ENCODE data around the gene SETDB1.
"Not testable (repeated sequence)": the region's sequence is repeated elsewhere in the genome, so short reads cannot be mapped to it uniquely, and the experiment has no call there.

SETDB1 gene

DNA sequence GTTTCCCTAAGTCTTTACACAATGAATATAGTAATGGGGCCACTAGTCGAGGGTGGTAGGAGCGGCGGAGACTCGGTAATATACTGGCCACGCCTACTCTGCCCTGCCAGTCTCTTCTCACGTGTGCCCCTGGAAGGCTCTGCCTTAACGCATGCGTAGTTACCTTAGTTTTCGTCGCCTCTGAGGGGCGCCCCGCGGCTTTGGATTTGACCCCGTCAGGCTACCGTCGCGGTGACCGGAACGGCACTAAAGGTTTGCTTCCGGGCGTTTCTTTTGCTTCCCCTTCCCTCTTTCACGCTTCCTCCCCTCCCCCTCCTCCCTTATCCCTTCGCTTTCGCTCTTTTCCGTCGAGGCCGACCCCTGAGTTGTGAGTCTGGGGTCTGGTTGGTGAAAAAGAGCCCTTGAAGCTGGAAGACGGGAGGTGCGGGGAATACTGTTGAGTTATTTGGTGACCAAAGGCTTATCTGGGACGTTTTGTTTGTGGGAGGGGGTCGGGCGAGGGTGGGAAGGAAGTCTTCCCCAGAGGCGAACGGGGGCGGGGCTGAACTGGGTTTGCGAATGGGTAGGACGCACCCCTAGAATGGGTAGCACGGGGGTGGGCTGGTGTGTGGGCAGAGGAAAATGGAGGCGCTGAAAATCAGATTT is at the start of gene SETDB1:
TSS of gene SETDB1 (plus strand) at position 267 of the 645 bp plus-strand sequence. CDS start 1,352 bp downstream, outside the sequence.
- DNase-seq: peak; percentile 96

DNA sequence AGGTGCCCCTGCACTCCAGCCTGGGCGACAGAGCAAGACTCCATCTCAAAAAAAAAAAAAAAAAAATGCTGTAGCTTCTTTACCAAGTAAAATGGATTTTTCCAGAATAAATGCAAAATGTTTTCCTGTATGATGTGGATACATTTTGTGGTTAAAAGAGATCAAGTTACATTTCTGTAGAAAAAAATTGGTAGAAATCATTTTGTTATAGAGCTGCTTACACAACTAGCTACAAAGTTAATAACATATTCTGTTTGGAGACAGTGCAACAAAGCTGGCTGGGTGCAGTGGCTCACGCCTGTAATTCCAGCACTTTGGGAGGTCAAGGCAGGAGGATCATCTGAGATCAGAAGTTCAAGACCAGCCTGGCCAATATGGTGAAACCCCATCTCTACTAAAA is 47.2 kb upstream of the SETDB1 start:
- DNase-seq: not testable (repeated sequence)

DNA sequence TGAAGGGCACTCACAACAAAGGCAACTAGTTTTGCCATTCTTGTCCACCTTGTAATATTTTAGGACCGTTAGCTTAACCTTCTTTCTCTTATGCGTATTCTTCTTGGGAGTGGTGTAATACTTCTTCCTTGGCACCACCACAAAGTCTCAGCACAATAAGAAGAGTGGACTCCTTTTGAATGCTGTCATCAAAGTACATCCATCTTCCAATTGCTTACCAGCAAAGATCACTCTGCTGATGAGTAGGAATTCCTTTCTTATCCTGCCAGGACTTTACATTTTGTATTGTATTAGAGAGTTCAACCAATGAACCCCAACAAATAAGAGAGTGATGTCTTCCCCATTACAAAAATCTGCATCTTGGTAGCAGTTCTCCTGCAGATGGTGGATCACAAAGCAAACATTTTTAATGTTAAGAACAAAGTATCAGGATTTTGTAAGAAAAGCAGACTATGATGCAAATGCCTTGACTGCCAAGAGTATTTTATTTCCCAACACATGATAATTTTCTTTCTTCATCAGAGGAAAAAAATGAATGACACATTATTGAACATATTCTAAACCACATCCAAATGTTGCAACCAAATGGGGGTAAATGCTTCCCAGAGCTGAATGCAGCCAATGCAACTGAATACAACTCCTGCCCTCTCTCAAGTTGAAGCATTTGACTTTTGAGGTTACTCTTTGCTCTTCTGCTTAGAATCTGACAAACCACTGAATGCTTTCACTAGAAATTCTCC is 44.7 kb upstream of the SETDB1 start:
- DNase-seq: no peak

DNA sequence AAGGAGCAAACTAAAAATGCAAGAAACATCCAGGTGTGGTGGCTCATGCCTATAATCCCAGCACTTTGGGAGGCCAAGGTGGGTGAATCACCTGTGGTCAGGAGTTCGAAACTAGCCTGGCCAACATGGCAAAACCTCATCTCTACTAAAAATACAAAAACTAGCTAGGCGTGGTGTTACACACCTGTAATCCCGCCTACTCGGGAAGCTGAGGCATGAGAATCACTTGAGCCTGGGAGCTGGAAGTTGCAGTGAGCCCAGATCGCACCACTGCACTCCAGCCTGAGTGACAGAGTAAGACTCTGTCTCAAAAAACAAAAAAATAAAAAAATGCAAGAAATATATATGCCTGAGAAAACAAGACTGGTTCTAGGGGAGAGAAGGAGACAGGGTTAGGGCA is 43.0 kb upstream of the SETDB1 start:
- DNase-seq: not testable (repeated sequence)

DNA sequence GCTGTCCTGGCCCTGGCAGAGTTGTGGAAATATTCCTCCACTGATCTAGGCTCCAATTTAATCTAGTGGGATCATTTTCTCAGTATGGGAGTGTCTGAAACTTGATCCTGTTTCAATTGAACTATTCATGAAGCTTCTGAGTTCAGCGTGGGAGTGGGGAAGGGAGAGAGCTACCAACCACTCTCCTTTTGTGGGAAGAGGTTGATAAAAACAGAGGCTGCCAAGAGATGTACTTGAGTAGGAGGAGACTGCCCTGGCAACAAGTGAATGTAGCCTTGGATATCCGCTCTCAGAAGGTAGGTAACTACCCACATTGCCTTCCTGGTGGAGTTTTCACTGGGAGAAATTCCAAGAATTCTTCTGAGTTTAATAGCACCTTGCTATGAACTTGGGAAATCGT is 39.1 kb upstream of the SETDB1 start, which contains the start of gene CTXND2:
TSS of gene CTXND2 (plus strand) at position 119 of the 400 bp plus-strand sequence. CDS start 25,179 bp downstream, outside the sequence.
- DNase-seq: no peak

DNA sequence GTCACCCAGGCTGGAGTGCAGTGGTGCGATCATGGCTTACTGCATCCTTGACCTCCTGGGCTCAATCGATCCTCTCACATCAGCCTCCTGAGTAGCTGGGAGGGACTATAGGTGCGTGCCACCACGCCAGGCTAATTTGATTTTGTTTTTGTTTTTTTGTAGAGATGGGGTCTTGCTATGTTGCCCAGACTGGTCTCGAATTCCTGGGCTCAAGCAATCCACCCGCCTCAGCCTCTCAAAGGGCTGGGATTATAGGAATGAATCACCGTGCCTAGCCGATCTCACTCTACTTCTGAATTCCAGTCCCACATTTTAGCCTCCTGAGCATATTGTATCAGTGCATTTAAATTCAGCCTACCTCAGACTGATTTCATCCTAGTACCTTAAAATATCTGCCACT is 37.4 kb upstream of the SETDB1 start:
- DNase-seq: no peak

DNA sequence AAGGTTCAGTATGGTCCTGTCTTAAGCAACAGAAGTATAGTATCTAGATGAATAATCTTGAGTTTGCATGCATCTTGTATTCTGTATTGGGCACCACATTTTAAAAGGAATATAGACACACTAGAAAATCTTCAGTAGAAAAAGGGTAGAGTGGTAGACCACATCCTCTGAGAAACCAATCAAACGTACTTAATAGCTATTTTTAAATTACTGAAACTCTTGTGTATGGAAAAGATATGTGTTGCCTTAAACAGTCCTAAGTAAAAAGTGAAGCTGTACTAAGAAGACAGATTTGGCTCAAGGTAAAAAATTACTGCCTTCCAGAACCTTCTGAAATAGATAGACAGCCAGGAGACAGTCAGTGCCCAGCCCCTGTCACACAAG is 36.1 kb upstream of the SETDB1 start:
- DNase-seq: no peak

DNA sequence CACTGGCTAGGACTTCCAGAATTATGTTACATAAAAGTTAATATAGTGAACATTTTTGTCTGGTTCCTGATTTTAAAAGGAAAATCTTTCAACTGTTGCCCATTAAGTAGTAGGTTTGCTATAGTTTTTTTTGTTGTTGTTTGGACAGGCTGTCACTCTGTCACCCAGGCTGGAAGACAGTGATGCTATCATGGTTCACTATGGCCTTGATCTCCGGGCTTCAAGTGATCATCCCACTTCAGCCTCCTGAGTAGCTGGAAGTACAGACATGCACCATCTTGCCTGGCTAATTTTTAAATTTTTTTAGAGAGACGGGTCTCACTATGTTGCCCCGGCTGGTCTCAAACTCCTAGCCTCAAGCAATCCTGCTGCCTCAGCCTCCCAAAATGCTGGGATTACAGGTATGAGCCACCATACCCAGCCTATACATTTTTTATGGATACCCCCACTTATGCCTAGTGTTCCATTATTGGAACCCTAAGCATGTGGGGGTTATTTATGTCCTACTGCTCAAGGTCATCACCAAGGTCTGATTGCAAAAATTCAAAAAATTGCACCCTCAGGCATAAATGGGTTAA is 32.7 kb upstream of the SETDB1 start:
- no peak for DNase-seq

DNA sequence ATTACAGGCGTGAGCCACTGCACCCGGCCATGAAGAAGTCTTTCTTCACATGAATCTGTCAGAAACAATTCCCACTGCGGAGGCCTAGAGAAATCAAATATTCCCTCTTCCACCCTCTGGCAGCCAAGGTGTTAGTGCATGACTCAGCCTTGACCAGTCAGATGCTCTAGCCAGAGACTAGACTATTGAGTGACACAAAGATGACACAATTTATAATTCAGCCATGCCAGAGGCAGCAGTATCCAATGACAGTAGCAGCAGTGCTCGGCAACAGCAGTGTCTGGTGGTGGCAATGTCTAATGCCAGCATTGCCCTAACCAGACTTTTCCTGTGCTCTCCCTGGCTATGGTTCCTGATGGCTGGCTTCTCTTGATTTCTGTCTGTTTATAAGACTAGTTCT is 30.5 kb upstream of the SETDB1 start:
- no peak for DNase-seq

DNA sequence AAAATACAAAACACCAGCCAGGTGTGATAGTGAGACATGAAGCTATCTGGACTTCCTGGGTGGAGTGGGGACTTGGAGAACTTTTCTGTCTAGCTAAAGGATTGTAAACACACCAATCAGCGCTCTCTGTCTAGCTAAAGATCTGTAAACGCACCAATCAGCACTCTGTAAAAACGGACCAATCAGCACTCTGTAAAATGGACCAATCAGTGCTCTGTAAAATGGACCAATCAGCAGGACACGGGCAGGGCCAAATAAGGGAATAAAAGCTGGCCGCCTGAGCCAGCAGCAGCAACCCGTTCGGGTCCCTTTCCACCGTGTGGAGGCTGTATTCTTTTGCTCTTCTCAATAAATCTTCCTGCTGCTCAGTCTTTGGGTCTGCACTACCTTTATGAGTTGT is 26.4 kb upstream of the SETDB1 start:
- not testable (repeated sequence) for DNase-seq

DNA sequence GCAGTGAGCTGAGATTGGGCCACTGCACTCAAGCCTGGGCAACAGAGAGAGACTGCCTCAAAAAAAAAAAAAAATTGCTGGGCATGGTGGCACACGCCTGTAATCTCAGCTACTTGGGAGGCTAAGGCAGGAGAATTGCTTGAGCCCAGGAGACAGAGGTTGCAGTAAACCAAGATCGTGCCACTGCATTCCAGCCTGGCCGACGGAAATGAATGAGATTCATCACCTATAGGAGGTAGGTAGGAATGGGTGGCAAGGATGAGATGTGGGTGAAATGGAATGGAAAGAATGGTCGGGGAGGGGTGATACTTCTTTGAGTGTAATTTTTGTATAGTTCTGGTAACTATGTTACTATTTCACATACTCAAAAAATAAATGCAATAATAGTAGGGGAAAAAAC is 23.8 kb upstream of the SETDB1 start:
- DNase-seq: no peak

DNA sequence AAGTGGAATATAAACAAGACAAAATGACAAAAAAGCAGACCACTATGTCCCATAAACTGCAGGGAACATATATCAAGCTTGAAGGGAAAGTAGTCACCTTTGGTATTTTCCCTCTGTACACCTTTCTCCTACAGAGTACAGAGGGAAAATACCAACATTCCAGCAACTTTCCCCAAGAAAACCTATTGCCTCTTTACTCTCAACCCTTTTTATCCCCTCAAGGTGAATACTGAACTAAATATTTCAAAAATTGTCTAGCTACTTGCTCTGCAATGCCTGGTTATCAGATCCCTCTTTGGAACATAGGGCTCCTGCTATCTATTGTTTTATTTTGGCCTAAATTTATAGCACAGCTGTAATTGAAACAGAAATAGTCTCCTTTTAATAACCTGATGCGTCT is 23.4 kb upstream of the SETDB1 start:
- no peak for DNase-seq

DNA sequence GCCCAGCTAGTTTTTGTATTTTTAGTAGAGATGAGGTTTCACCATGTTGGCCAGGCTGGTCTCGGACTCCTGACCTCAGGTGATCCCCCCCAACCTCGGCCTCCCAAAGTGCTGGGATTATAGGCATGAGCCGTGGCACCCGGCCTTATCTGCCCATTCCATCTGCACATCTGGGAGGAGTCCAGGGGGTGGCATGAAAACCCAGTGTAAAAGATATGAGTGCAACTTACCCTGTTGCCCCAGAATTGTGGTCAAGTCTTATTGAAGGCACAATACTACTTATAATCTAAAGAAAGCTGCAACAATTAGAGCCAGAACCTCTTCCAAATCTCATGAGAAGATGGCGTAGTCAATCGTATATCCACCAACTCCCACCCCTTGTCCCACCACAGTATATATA is 20.9 kb upstream of the SETDB1 start:
- DNase-seq: no peak

DNA sequence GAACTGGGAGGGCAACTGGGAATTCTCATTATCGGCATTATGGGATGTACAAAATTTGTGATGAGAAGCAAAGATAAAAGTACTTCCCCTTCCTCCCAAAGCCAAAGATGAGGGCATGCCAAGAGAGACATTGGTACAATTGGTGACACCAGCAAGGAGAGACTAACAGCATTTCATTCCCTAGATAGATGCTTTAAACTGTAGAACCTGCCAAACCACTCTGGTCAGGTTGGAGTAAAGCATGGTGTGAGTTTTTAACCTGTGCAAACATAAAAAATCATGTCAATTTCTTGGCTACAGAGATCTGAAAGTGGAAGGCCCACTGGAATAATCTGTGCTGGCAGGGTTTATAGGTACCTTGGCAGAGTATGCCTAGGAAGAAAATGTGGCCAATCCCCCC is 19.8 kb upstream of the SETDB1 start:
- DNase-seq: no peak

DNA sequence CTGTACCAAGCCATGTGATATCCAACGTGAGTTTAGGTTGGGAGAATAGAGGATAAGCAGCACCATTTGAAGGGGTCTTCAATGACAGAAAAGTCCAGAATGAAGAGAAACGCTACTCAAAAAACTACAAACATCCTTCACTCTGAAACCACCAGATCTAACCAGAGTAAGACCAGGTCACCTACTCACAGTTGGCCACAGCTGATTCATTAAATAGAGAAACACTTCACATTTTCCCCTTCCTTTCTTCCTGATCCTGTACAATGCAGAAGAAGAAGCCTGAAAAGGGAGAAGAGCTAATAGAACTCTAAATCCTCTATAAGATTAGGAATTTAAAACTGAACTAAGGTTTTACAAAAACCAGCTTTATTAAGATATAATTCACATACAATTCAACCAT is 19.4 kb upstream of the SETDB1 start:
- DNase-seq: no peak

DNA sequence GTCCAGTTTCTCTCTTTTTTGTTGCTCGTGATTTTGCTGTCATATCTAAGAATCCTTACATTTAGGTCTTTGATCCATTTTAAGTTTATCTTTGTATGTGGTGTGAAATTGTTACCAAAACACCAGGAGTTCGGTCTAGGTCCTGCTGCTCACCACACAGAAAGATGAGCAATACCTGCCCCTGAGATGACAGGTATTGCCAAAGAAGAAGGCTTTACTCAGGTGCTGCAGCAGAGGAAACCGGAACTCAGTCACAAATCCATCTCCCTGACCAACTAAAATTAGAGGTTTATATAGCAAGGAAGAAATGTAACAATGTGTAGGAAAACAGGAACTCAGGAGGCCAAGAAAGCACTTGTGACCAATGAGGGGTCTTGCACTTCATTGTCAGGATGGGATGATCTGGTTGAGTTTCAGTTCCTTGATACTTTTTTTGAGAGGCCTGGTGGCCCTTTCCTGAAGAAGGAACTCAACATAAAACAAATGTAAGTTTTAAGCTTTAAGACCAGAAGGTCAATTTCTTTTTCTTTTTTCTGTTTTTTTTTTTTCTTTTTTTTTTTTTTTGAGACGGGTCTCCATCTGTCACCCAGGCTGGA is 16.5 kb upstream of the SETDB1 start:
- DNase-seq: no peak

DNA sequence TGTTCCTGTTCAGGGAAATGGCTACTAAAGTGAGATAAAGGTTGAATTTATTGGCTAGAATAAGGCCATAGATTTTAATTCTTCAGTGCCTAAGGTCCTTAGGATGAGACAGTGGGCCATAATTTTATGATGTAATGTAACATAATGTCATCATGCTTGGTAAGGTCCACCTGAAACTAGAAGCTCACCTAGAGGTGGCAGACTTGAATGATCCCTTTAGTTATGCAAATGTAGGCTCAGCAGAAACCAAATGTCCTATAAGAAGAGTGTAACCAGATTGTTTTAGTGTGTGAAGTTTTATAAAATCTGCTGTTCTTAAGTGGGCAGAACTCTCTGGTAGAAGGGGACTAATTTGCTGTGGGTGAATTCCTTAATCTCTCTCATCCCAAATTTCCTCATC is 13.5 kb upstream of the SETDB1 start:
- DNase-seq: no peak

DNA sequence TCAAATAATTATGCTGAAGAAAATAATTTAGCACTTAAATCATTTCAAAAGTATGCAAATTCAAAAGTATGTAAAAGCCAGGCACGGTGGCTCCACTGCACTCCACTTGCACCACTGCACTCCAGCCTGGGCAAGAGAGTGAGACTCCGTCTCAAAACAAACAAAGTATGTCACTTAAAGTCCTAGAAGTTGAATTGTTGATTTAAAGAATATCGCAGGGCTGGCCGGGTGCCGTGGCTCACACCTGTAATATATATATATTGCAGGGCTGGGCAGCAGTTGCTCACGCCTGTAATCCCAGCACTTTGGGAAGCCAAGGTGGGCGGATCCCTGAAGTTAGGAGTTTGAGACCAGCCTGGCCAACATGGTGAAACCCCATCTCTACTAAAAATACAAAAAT is 8.8 kb upstream of the SETDB1 start:
- no peak for DNase-seq

DNA sequence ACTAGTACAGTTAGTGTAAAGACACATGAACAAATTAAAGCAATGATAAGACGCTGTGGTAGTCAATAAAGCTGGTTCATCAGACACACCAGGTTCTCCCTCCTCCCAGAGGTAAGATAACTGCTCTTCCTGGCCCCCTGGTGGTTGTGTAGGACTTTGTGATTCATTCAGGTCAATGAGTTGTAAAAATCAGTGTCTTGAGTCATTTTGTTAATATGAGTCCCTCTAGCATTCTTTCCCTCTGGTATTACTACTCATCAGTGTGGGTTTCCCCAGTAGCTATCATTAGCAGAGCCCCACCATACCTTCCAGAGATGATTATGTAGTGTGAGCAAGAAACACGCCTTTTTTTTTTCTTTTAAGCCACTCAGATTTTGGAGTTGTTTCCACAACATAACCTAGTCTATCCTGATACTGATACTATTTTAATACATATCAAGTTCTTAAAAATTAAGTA is 3.6 kb upstream of the SETDB1 start:
- peak; percentile 50 for DNase-seq

DNA sequence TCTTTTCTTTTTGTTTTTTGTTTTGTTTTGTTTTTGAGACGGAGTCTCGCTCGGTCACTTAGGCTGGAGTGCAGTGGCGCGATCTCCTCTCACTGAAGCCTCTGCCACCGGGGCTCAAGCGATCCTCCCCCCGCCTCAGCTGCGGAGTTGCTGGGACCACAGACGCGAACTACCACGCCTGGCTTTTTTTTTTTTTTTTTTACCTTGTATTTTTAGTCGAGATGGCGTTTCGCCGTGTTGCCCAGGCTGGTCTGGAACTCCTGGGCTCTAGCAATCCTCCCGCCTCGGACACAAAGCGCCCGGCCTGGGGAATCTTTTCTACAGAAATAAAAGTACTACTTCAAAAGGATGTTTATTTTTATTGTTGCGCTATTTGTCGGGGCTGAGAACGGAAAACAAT is 1.1 kb upstream of the SETDB1 start:
- DNase-seq: no peak

DNA sequence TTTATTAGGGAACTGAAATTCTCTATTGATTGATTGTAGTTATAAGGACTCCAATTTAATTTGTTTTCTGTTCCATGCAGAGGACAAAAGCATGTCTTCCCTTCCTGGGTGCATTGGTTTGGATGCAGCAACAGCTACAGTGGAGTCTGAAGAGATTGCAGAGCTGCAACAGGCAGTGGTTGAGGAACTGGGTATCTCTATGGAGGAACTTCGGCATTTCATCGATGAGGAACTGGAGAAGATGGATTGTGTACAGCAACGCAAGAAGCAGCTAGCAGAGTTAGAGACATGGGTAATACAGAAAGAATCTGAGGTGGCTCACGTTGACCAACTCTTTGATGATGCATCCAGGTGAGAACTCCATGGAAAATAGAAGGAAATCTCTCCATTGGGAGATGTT is 1.5 kb downstream of the SETDB1 start:
- no peak for DNase-seq

DNA sequence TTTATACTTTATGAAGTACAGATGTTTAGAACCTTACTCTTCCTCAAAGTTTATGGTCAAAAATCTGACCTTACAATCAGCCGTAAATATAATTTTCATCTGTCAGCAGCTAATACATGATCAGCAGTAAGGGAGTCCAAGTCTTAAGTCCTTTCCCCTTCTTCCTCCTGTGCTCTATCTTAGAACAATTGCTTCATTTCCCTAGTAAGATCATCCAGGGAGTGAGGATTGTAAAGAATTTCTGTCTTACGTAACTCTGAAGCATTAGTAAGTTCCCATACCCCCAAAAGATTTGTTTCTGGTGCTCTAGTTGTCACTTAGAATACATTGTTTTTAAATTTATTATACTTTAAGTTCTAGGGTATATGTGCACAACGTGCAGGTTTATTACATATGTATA is 2.1 kb downstream of the SETDB1 start:
- no peak for DNase-seq

DNA sequence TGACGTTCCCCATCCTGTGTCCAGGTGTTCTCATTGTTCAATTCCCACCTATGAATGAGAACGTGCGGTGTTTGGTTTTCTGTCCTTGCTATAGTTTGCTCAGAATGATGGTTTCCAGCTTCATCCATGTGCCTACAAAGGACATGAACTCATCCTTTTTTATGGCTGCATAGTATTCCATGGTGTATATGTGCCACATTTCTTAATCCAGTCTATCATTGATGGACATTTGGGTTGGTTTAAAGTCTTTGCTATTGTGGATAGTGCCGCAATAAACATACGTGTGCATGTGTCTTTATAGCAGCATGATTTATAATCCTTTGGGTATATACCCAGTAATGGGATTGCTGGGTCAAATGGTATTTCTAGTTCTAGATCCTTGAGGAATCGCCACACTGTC is 2.6 kb downstream of the SETDB1 start:
- not testable (repeated sequence) for DNase-seq

DNA sequence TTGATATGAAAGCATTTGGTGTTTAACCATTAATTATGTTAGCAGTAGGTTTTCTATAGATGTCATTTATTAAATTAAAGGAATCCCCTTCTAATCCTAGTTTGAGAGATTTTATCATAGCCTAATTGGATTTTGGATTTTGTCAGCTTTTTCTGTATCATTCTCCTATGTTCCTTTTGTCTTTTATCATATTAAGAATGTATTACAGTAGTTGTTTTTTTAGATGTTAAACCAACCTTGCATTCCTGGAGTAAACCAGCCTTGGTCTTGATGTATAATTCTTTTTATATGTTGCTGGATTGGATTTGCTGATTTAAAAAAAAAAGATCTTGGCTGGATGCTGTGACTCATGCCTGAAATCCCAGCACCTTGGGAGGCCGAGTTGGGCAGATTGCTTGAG is 5.6 kb downstream of the SETDB1 start:
- DNase-seq: no peak
